SK-N-SH treated with all-trans-retinoic acid at 6 μM for 48 hours (cell line): ENCODE results near the gene MRFAP1L1.

ENCODE experiments used
- ARNTL ChIP-seq: fragments of 450-650 bp; formaldehyde crosslinking; IDR thresholded peaks from 2 replicates; pipeline ENCODE4 v1.5.0; 2020; ENCODE audit warnings: low read depth, mild to moderate bottlenecking, moderate library complexity, borderline replicate concordance
- BACH2 ChIP-seq: fragments of 250-450 bp; sonication (Bioruptor Pico); IDR thresholded peaks from 2 replicates; pipeline ENCODE4 v1.9.0; 2021; ENCODE audit warnings: mild to moderate bottlenecking, borderline replicate concordance
- CREB5 ChIP-seq: fragments of 250-450 bp; sonication (Bioruptor Pico); IDR thresholded peaks from 2 replicates; pipeline ENCODE4 v1.5.1; 2020; ENCODE audit warnings: low read depth, mild to moderate bottlenecking, moderate library complexity
- CSRNP3 ChIP-seq: fragments of 250-450 bp; sonication (Bioruptor Pico); IDR thresholded peaks from 2 replicates; pipeline ENCODE4 v1.5.1; 2021; ENCODE audit warnings: mild to moderate bottlenecking, moderate library complexity
- ESRRG ChIP-seq: fragments of 250-450 bp; sonication (Bioruptor Pico); IDR thresholded peaks from 2 replicates; pipeline ENCODE4 v1.6.1; 2021; ENCODE audit warnings: mild to moderate bottlenecking
- ISL1 ChIP-seq: fragments of 250-450 bp; sonication (Bioruptor Pico); IDR thresholded peaks from 2 replicates; pipeline ENCODE4 v2.1.2; 2022; ENCODE audit warnings: mild to moderate bottlenecking, moderate library complexity
- PATZ1 ChIP-seq: fragments of 250-450 bp; sonication (Bioruptor Pico); IDR thresholded peaks from 2 replicates; pipeline ENCODE4 v1.8.0; 2020; ENCODE audit warnings: mild to moderate bottlenecking, moderate library complexity, borderline replicate concordance
- RARB ChIP-seq: fragments of 250-450 bp; sonication (Bioruptor Pico); IDR thresholded peaks from 2 replicates; pipeline ENCODE4 v1.8.0; 2021; ENCODE audit warnings: mild to moderate bottlenecking, moderate library complexity
- SNAI2 ChIP-seq: fragments of 250-450 bp; sonication (Bioruptor Pico); IDR thresholded peaks from 2 replicates; pipeline ENCODE4 v1.5.0; 2020; ENCODE audit warnings: mild to moderate bottlenecking, moderate library complexity
- ZFP3 ChIP-seq: fragments of 250-450 bp; sonication (Bioruptor Pico); IDR thresholded peaks from 2 replicates; pipeline ENCODE4 v1.5.0; 2020; ENCODE audit warnings: mild to moderate bottlenecking, moderate library complexity
- ZFP30 ChIP-seq: fragments of 450-650 bp; formaldehyde crosslinking; IDR thresholded peaks from 2 replicates; pipeline ENCODE4 v1.5.0; 2022; ENCODE audit warnings: mild to moderate bottlenecking, moderate library complexity
- ZNF70 ChIP-seq: fragments of 450-650 bp; formaldehyde crosslinking; IDR thresholded peaks from 2 replicates; pipeline ENCODE4 v1.5.0; 2020; ENCODE audit warnings: mild to moderate bottlenecking, moderate library complexity
- TF ChIP-seq, protein P1 (sequence below): fragments of 250-450 bp; sonication (Bioruptor Pico); IDR thresholded peaks from 2 replicates; pipeline ENCODE4 v1.8.0; 2021; ENCODE audit warnings: low read depth, mild to moderate bottlenecking, moderate library complexity, borderline replicate concordance
- TF ChIP-seq, protein P2 (sequence below): fragments of 250-450 bp; sonication (Bioruptor Pico); IDR thresholded peaks from 2 replicates; pipeline ENCODE4 v1.5.0; 2020; ENCODE audit warnings: mild to moderate bottlenecking, moderate library complexity

- TF ChIP-seq ZFP3 (CRISPR knock-in tag) (no peak), PATZ1 (no peak), ZNF70 (CRISPR knock-in tag) (no peak), ZFP30 (CRISPR knock-in tag) (no peak), RARB (CRISPR knock-in tag) (no peak), ESRRG (CRISPR knock-in tag) (no peak), ARNTL (no peak), CREB5 (CRISPR knock-in tag) (no peak), CSRNP3 (CRISPR knock-in tag) (no peak), SNAI2 (no peak), ISL1 (CRISPR knock-in tag) (no peak), BACH2 (CRISPR knock-in tag) (no peak)
- TF ChIP-seq, protein P1, sequence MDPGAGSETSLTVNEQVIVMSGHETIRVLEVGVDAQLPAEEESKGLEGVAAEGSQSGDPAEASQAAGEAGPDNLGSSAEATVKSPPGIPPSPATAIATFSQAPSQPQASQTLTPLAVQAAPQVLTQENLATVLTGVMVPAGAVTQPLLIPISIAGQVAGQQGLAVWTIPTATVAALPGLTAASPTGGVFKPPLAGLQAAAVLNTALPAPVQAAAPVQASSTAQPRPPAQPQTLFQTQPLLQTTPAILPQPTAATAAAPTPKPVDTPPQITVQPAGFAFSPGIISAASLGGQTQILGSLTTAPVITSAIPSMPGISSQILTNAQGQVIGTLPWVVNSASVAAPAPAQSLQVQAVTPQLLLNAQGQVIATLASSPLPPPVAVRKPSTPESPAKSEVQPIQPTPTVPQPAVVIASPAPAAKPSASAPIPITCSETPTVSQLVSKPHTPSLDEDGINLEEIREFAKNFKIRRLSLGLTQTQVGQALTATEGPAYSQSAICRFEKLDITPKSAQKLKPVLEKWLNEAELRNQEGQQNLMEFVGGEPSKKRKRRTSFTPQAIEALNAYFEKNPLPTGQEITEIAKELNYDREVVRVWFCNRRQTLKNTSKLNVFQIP (CRISPR knock-in tag), result no peak
- TF ChIP-seq, protein P2, sequence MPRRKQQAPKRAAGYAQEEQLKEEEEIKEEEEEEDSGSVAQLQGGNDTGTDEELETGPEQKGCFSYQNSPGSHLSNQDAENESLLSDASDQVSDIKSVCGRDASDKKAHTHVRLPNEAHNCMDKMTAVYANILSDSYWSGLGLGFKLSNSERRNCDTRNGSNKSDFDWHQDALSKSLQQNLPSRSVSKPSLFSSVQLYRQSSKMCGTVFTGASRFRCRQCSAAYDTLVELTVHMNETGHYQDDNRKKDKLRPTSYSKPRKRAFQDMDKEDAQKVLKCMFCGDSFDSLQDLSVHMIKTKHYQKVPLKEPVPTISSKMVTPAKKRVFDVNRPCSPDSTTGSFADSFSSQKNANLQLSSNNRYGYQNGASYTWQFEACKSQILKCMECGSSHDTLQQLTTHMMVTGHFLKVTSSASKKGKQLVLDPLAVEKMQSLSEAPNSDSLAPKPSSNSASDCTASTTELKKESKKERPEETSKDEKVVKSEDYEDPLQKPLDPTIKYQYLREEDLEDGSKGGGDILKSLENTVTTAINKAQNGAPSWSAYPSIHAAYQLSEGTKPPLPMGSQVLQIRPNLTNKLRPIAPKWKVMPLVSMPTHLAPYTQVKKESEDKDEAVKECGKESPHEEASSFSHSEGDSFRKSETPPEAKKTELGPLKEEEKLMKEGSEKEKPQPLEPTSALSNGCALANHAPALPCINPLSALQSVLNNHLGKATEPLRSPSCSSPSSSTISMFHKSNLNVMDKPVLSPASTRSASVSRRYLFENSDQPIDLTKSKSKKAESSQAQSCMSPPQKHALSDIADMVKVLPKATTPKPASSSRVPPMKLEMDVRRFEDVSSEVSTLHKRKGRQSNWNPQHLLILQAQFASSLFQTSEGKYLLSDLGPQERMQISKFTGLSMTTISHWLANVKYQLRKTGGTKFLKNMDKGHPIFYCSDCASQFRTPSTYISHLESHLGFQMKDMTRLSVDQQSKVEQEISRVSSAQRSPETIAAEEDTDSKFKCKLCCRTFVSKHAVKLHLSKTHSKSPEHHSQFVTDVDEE (CRISPR knock-in tag), result no peak
These were observed 32.7 kb downstream of the MRFAP1L1 start for GRCh38 chr4:6676722-6677558.
